Osteoblast (primary cell): ENCODE measurements around the gene GALNT15. TPM values are rescaled to one million over a fixed set of nuclear protein-coding genes. Genes with fewer than 3 reads are reported as not detected.

ENCODE experiments used
- DNase-seq: peaks from one replicate; pipeline ENCODE4 v3.0.0; 2011; ENCODE audit warnings: low spot score, mixed read lengths; ENCODE audit not compliant: insufficient read length; ENCODE audit errors: missing footprints
- H2AFZ ChIP-seq: 2 replicates; pipeline ENCODE4 v1.6.0; 2011; ENCODE audit warnings: mild to moderate bottlenecking, low read length
- H3K27ac ChIP-seq: 2 replicates; pipeline ENCODE4 v1.5.1; 2011; ENCODE audit warnings: mild to moderate bottlenecking, low read depth, low read length, moderate library complexity
- H3K27me3 ChIP-seq: 2 replicates; pipeline ENCODE4 v1.6.0; 2012; ENCODE audit warnings: mild to moderate bottlenecking, control low read depth, inconsistent platforms, low read length, moderate library complexity; ENCODE audit not compliant: insufficient read depth
- H3K36me3 ChIP-seq: 2 replicates; pipeline ENCODE4 v1.5.1; 2011; ENCODE audit warnings: mild to moderate bottlenecking, low read length, control low read depth, moderate library complexity; ENCODE audit not compliant: insufficient read depth
- H3K4me1 ChIP-seq: 2 replicates; pipeline ENCODE4 v1.5.1; 2011; ENCODE audit warnings: mild to moderate bottlenecking, low read length, control low read depth, moderate library complexity; ENCODE audit not compliant: insufficient read depth
- H3K4me2 ChIP-seq: 2 replicates; pipeline ENCODE4 v1.6.0; 2011; ENCODE audit warnings: mild to moderate bottlenecking, low read length; ENCODE audit not compliant: insufficient read depth
- H3K4me3 ChIP-seq: fragments of 200-600 bp; sonication (generic); 3 replicates; pipeline ENCODE4 v1.5.1; 2012; ENCODE audit warnings: mild to moderate bottlenecking, low read length, inconsistent platforms; ENCODE audit not compliant: insufficient read depth
- H3K79me2 ChIP-seq: 2 replicates; pipeline ENCODE4 v1.6.0; 2012; ENCODE audit warnings: mild to moderate bottlenecking, low read length, control low read depth, inconsistent platforms; ENCODE audit not compliant: insufficient read depth
- H3K9me3 ChIP-seq: 2 replicates; pipeline ENCODE4 v1.5.1; 2011; ENCODE audit warnings: low read depth, low read length, control low read depth
- H4K20me1 ChIP-seq: 2 replicates; pipeline ENCODE4 v1.6.0; 2012; ENCODE audit warnings: mild to moderate bottlenecking, low read length, control low read depth; ENCODE audit not compliant: insufficient read depth
- CTCF ChIP-seq: IDR thresholded peaks from 2 replicates; pipeline ENCODE4 v1.5.1; 2011; ENCODE audit warnings: mild to moderate bottlenecking, low read depth, low read length, moderate library complexity; ENCODE audit errors: extremely low read depth
- total RNA-seq: library from RNA; depleted of rRNA; stranded (reverse); fragments of >200 nt; gene quantifications from 2 replicates; pipeline ENCODE4 v1.2.3, GENCODE V29; 2012

GALNT15 gene
- total RNA-seq, 1 donor: 6.5 TPM

- no peak overlapping the region for H3K4me3 ChIP-seq
- peaks cover 25% of the 10 kb centered on the region for H3K4me1 ChIP-seq
- no peak overlapping the region for H3K4me2 ChIP-seq
- no peak for TF ChIP-seq CTCF
- no peaks in the 10 kb centered on the region for H3K27me3 ChIP-seq
- H3K79me2 ChIP-seq: no peaks in the 10 kb centered on the region
- H2AFZ ChIP-seq: no peak overlapping the region
- no peaks in the 10 kb centered on the region for H3K9me3 ChIP-seq
- peak; percentile 13 for DNase-seq
- no peaks in the 10 kb centered on the region for H4K20me1 ChIP-seq
- H3K36me3 ChIP-seq: no peaks in the 10 kb centered on the region
- H3K27ac ChIP-seq: peak overlapping the region; percentile 27
Measured at GRCh38 chr3:16239780-16240179, 65.3 kb downstream of the GALNT15 start.

GRCh38 chr3:16240229-16241023, 65.9 kb downstream of the GALNT15 start:
- no peaks in the 10 kb centered on the region for H3K27me3 ChIP-seq
- H3K27ac ChIP-seq: peak overlapping the region; percentile 4
- H3K9me3 ChIP-seq: no peaks in the 10 kb centered on the region
- TF ChIP-seq CTCF: no peak
- H3K4me2 ChIP-seq: no peak overlapping the region
- no peaks in the 10 kb centered on the region for H3K36me3 ChIP-seq
- H3K79me2 ChIP-seq: no peaks in the 10 kb centered on the region
- no peak overlapping the region for H2AFZ ChIP-seq
- peaks cover 25% of the 10 kb centered on the region for H3K4me1 ChIP-seq
- no peak overlapping the region for H3K4me3 ChIP-seq
- no peaks in the 10 kb centered on the region for H4K20me1 ChIP-seq
- peak; percentile 85 for DNase-seq

- Histone ChIP-seq H2AFZ (no peak overlapping the region), H3K4me1 (peaks cover 25% of the 10 kb centered on the region), H4K20me1 (no peaks in the 10 kb centered on the region), H3K4me2 (no peak overlapping the region), H3K4me3 (no peak overlapping the region), H3K79me2 (no peaks in the 10 kb centered on the region), H3K9me3 (no peaks in the 10 kb centered on the region), H3K27me3 (no peaks in the 10 kb centered on the region), H3K27ac (no peak overlapping the region), H3K36me3 (no peaks in the 10 kb centered on the region)
- no peak for DNase-seq
- TF ChIP-seq CTCF: no peak
Measured at GRCh38 chr3:16241225-16241624, 66.7 kb downstream of the GALNT15 start.

GRCh38 chr3:16242177-16242576, 67.7 kb downstream of the GALNT15 start:
- peaks cover 25% of the 10 kb centered on the region for H3K4me1 ChIP-seq
- DNase-seq: no peak
- H3K36me3 ChIP-seq: no peaks in the 10 kb centered on the region
- H3K27ac ChIP-seq: no peak overlapping the region
- no peaks in the 10 kb centered on the region for H3K79me2 ChIP-seq
- H3K4me3 ChIP-seq: no peak overlapping the region
- no peaks in the 10 kb centered on the region for H3K27me3 ChIP-seq
- no peak overlapping the region for H2AFZ ChIP-seq
- H3K4me2 ChIP-seq: no peak overlapping the region
- no peak for TF ChIP-seq CTCF
- no peaks in the 10 kb centered on the region for H3K9me3 ChIP-seq
- H4K20me1 ChIP-seq: no peaks in the 10 kb centered on the region
